ENCODE results near the gene SCARB1.

SCARB1 gene

GRCh38 chr12:124792156-124792555 lies 71.5 kb downstream of the SCARB1 start:
- no peak for DNase-seq

GRCh38 chr12:124790650-124791400 lies 72.8 kb downstream of the SCARB1 start:
- peak; percentile 97 for DNase-seq

GRCh38 chr12:124788936-124789555 lies 74.6 kb downstream of the SCARB1 start:
- no peak for DNase-seq

- peak; percentile 90 for DNase-seq
These were observed 77.4 kb downstream of the SCARB1 start for GRCh38 chr12:124786061-124786964.

GRCh38 chr12:124784871-124785572 lies 78.6 kb downstream of the SCARB1 start:
- no peak for DNase-seq

- no peak for DNase-seq
These were observed 80.6 kb downstream of the SCARB1 start for GRCh38 chr12:124783087-124783486.

- DNase-seq, result no peak
These were observed 81.5 kb downstream of the SCARB1 start for GRCh38 chr12:124782132-124782531.

GRCh38 chr12:124780752-124781685 lies 82.6 kb downstream of the SCARB1 start:
- no peak for DNase-seq

GRCh38 chr12:124780336-124780735 lies 83.3 kb downstream of the SCARB1 start:
- DNase-seq, result no peak

GRCh38 chr12:124779161-124780141 lies 84.2 kb downstream of the SCARB1 start:
- DNase-seq, result no peak

- DNase-seq, result no peak
These were observed 85.3 kb downstream of the SCARB1 start for GRCh38 chr12:124778411-124778810.

GRCh38 chr12:124777399-124778372 lies 86.0 kb downstream of the SCARB1 start:
- no peak for DNase-seq

GRCh38 chr12:124776125-124776513 lies 87.5 kb downstream of the SCARB1 start:
- no peak for DNase-seq

GRCh38 chr12:124774462-124775167 lies 89.0 kb downstream of the SCARB1 start:
- DNase-seq, result peak; percentile 73

- no peak for DNase-seq
These were observed 89.6 kb downstream of the SCARB1 start for GRCh38 chr12:124774054-124774461.

- DNase-seq, result no peak
These were observed 91.1 kb downstream of the SCARB1 start for GRCh38 chr12:124772289-124773170.
